ENCODE results near the gene SSBP3.

Gene SSBP3

GRCh38 chr1:54380290-54380882 lies 25.8 kb downstream of the SSBP3 start:
- no peak for TF ChIP-seq TAF1 (IDR thresholded peaks at IDR 0.05; ENCODE audit: borderline replicate concordance, insufficient read depth, low read length)
- TF ChIP-seq SIN3A (IDR thresholded peaks at IDR 0.05; ENCODE audit: borderline replicate concordance, insufficient read depth, low read length), result no peak

DNA sequence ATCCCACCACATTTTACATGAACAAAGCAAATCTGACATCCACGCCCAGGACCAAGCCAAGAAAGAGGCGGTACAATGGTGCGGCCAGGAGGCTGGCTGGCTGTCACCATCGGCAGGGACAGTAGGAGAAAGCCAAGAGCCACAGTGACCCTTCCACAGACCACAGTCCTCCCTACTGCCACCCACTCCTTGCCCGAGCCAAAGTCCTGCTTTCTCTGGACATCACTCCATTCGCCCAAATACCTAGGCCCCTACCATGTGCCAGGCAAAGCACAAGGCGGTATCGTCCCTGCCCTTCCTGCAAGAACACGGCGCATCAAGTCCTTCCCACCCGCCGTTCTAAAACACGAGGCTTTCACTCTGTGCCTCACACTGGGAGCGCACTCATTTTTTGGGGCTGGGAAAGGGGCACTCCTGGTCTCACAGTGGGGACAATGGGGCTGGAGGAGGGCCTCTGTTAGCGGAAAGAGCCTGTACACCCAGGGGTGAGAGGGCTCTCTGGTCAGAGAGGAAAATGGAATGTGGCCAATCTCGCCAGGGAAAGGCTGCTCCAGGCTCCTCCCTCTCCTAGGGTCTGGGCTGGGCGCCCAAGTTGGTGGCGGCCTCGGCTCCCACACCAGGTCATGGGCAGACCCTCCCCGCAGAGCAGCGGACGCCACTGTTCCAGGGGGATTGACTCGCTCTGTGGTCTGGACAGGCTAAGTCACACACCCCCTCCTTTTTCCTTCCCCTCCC lies 26.5 kb downstream of the SSBP3 start:
- TF ChIP-seq TAF1 (IDR thresholded peaks at IDR 0.05; ENCODE audit: borderline replicate concordance, insufficient read depth, low read length) (no peak), SIN3A (IDR thresholded peaks at IDR 0.05; ENCODE audit: borderline replicate concordance, insufficient read depth, low read length) (no peak), POLR2AphosphoS5 (IDR thresholded peaks at IDR 0.05; ENCODE audit: low read depth, low read length) (no peak), FOXP2 (optimal IDR thresholded peaks at IDR 0.05; ENCODE audit: borderline replicate concordance, extremely low read depth, extremely low read length, insufficient read depth) (no peak), REST (IDR thresholded peaks at IDR 0.05; ENCODE audit: insufficient read depth in 1 of 2, low read depth in 2 of 2, low read length in 2 of 2) (no peak)

DNA sequence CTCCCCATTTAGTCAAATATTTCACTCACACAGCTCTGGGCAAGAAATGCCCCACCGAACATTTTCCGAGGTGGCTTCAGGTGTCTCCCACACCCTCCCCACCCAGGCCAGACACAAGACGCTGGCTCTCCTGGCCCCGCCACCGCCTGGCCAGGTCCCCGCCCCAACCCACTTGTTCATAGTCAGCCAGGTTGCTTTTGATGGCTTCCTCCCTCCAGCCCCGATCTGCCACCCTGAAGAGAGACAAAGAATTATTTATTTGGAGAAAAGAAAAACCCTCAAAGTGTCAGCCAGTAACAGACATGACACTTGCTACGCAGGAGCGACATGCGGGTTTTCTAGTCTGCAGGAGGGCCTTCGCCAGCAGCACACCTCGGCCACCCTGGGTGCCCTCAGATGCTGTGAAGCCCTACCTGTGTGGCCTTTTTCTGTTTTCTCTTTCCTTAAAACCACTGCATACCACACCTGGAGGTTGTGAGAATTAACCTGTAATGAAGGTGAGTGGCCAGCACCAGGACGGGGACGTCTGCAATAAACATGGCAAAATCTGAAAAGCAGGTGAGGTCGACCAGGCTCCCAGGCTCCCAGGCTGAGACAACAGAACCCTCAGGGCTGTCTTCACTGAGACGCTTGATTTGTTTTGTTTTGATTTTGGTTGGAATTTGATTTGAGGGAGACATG lies 27.2 kb downstream of the SSBP3 start:
- TF ChIP-seq SIN3A (IDR thresholded peaks at IDR 0.05; ENCODE audit: borderline replicate concordance, insufficient read depth, low read length) (no peak), FOXP2 (optimal IDR thresholded peaks at IDR 0.05; ENCODE audit: borderline replicate concordance, extremely low read depth, extremely low read length, insufficient read depth) (no peak), POLR2AphosphoS5 (IDR thresholded peaks at IDR 0.05; ENCODE audit: low read depth, low read length) (no peak), REST (IDR thresholded peaks at IDR 0.05; ENCODE audit: insufficient read depth in 1 of 2, low read depth in 2 of 2, low read length in 2 of 2) (no peak), TAF1 (IDR thresholded peaks at IDR 0.05; ENCODE audit: borderline replicate concordance, insufficient read depth, low read length) (no peak)

DNA sequence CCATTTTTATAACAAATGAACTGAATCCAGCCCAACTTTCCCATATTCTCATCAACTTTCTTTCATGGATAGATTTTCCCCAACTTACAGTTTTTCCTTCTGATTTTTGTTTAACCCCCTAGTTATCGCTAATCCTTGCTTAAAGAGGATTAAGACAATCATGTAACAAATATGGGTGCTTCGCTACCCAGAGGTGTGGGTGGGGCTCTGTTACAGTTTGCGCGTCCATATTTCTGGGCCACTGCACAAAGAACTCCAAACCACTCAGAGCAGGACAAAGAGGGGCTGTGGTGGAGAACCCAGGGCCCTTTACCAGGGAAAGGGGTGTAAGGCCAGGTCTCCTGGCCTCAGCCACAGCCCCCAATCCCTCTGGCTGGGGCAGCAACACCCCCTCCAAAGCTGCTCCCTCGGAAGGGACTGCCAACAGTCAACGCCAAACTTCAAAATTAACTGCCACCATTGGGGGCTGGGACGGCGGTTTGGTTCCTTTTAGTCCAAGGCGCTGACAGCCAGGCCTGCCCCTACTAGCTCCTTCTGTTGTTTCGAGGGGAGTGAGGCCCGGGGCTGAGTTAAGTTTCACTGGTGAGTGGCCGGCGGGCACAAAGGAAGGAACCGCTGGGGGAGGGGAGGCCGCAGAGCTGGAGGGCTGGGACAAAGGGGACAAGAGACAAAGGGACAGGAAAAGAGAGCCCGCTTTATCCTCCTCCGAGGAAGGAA lies 27.9 kb downstream of the SSBP3 start:
- TF ChIP-seq TAF1 (IDR thresholded peaks at IDR 0.05; ENCODE audit: borderline replicate concordance, insufficient read depth, low read length), result no peak
- no peak for TF ChIP-seq REST (IDR thresholded peaks at IDR 0.05; ENCODE audit: insufficient read depth in 1 of 2, low read depth in 2 of 2, low read length in 2 of 2)

- TF ChIP-seq SIN3A (IDR thresholded peaks at IDR 0.05; ENCODE audit: borderline replicate concordance, insufficient read depth, low read length) (no peak), FOXP2 (optimal IDR thresholded peaks at IDR 0.05; ENCODE audit: borderline replicate concordance, extremely low read depth, extremely low read length, insufficient read depth) (no peak), POLR2AphosphoS5 (IDR thresholded peaks at IDR 0.05; ENCODE audit: low read depth, low read length) (no peak), REST (IDR thresholded peaks at IDR 0.05; ENCODE audit: insufficient read depth in 1 of 2, low read depth in 2 of 2, low read length in 2 of 2) (no peak), TAF1 (IDR thresholded peaks at IDR 0.05; ENCODE audit: borderline replicate concordance, insufficient read depth, low read length) (no peak)
These were observed 29.0 kb downstream of the SSBP3 start for GRCh38 chr1:54377040-54377691.

Measured in PFSK-1 (cell line).